ENCODE results near the gene ATF6. TPM values are rescaled to one million over a fixed set of nuclear protein-coding genes. Genes with fewer than 3 reads are reported as not detected.
"Not testable (repeated sequence)": the region's sequence is repeated elsewhere in the genome, so short reads cannot be mapped to it uniquely, and the experiment has no call there.

ATF6 gene
- total and polyA plus RNA-seq, 4 donors: 10.0 to 22.5 (median 13.4) TPM

GRCh38 chr1:161805399-161806197, 39.5 kb downstream of the ATF6 start:
- TF ChIP-seq FOXA2 (IDR thresholded peaks at IDR 0.05) (no peak), ATF3 (IDR thresholded peaks at IDR 0.05) (no peak)
- WGBS: 94% methylated on average over 3 of the region's 3 CpGs
- peaks cover 0 to 38% (median 24%) of the 10 kb centered on the region in 4 donors for H3K36me3 ChIP-seq (ENCODE audit: control insufficient read depth in 4 of 4, insufficient read depth in 3 of 4, low read depth in 1 of 4, low read length in 3 of 4)
- DNase-seq (ENCODE audit: low spot score): no peak
- no peak overlapping the region for H3K27ac ChIP-seq (ENCODE audit: low read depth in 1 of 2, low read length in 2 of 2)
- peaks cover 0 to 2% (median 0%) of the 10 kb centered on the region in 4 donors for H3K9me3 ChIP-seq (ENCODE audit: control insufficient read depth in 4 of 4, low read length in 3 of 4)
- no peaks in the 10 kb centered on the region for H3K27me3 ChIP-seq (ENCODE audit: control insufficient read depth in 4 of 4, insufficient read depth in 4 of 4, low read length in 3 of 4)
- no peak overlapping the region for H3K9ac ChIP-seq (ENCODE audit: low read depth in 1 of 2, low read length in 2 of 2)
- H3K4me1 ChIP-seq (ENCODE audit: control insufficient read depth in 4 of 4, insufficient read depth in 4 of 4, low read length in 3 of 4): peaks cover 0 to 4% (median under 1%) of the 10 kb centered on the region in 4 donors
- no peak overlapping the region for H3K4me3 ChIP-seq (ENCODE audit: low read depth in 1 of 3, low read length in 3 of 3)

- H3K4me3 ChIP-seq (ENCODE audit: low read depth in 1 of 3, low read length in 3 of 3); H3K4me1 ChIP-seq (ENCODE audit: control insufficient read depth in 4 of 4, insufficient read depth in 4 of 4, low read length in 3 of 4); H3K27ac ChIP-seq (ENCODE audit: low read depth in 1 of 2, low read length in 2 of 2); DNase-seq (ENCODE audit: low spot score); H3K9me3 ChIP-seq (ENCODE audit: control insufficient read depth in 4 of 4, low read length in 3 of 4); H3K9ac ChIP-seq (ENCODE audit: low read depth in 1 of 2, low read length in 2 of 2); H3K27me3 ChIP-seq (ENCODE audit: control insufficient read depth in 4 of 4, insufficient read depth in 4 of 4, low read length in 3 of 4): not testable (repeated sequence)
- peaks cover 0 to 25% (median 12%) of the 10 kb centered on the region in 4 donors for H3K36me3 ChIP-seq (ENCODE audit: control insufficient read depth in 4 of 4, insufficient read depth in 3 of 4, low read depth in 1 of 4, low read length in 3 of 4)
- WGBS: 98% methylated on average over 2 of the region's 2 CpGs
Measured at GRCh38 chr1:161809202-161809601, 43.1 kb downstream of the ATF6 start.

- not testable (repeated sequence) for H3K9me3 ChIP-seq (ENCODE audit: control insufficient read depth in 4 of 4, low read length in 3 of 4); H3K9ac ChIP-seq (ENCODE audit: low read depth in 1 of 2, low read length in 2 of 2); H3K4me1 ChIP-seq (ENCODE audit: control insufficient read depth in 4 of 4, insufficient read depth in 4 of 4, low read length in 3 of 4); H3K4me3 ChIP-seq (ENCODE audit: low read depth in 1 of 3, low read length in 3 of 3); H3K27me3 ChIP-seq (ENCODE audit: control insufficient read depth in 4 of 4, insufficient read depth in 4 of 4, low read length in 3 of 4); DNase-seq (ENCODE audit: low spot score); H3K27ac ChIP-seq (ENCODE audit: low read depth in 1 of 2, low read length in 2 of 2)
- 100% methylated on average over 1 of the region's 1 CpG for WGBS
- peaks cover 0 to 25% (median 12%) of the 10 kb centered on the region in 4 donors for H3K36me3 ChIP-seq (ENCODE audit: control insufficient read depth in 4 of 4, insufficient read depth in 3 of 4, low read depth in 1 of 4, low read length in 3 of 4)
Measured at GRCh38 chr1:161809656-161810055, 43.5 kb downstream of the ATF6 start.

GRCh38 chr1:161810780-161811179, 44.7 kb downstream of the ATF6 start:
- no peak for DNase-seq (ENCODE audit: low spot score)
- H3K27ac ChIP-seq (ENCODE audit: low read depth in 1 of 2, low read length in 2 of 2): no peak overlapping the region
- H3K36me3 ChIP-seq (ENCODE audit: control insufficient read depth in 4 of 4, insufficient read depth in 3 of 4, low read depth in 1 of 4, low read length in 3 of 4): peaks cover 0 to 22% (median 11%) of the 10 kb centered on the region in 4 donors
- H3K27me3 ChIP-seq (ENCODE audit: control insufficient read depth in 4 of 4, insufficient read depth in 4 of 4, low read length in 3 of 4): no peaks in the 10 kb centered on the region
- peaks cover 0 to 2% (median 0%) of the 10 kb centered on the region in 4 donors for H3K9me3 ChIP-seq (ENCODE audit: control insufficient read depth in 4 of 4, low read length in 3 of 4)
- H3K4me3 ChIP-seq (ENCODE audit: low read depth in 1 of 3, low read length in 3 of 3): no peak overlapping the region
- TF ChIP-seq CTCF (IDR thresholded peaks at IDR 0.05; ENCODE audit: low read depth, low read length, missing input control) (no peak), RXRA (IDR thresholded peaks at IDR 0.05) (no peak), HNF4G (IDR thresholded peaks at IDR 0.05) (no peak)
- H3K4me1 ChIP-seq (ENCODE audit: control insufficient read depth in 4 of 4, insufficient read depth in 4 of 4, low read length in 3 of 4): peaks cover under 1 to 4% (median 1%) of the 10 kb centered on the region in 4 donors
- no peak overlapping the region for H3K9ac ChIP-seq (ENCODE audit: low read depth in 1 of 2, low read length in 2 of 2)
- 98% methylated on average over 3 of the region's 3 CpGs for WGBS

All from liver (tissue), 9 donors.